GM23338 (cell line): ENCODE results near the gene UFSP1. TPM values are rescaled to one million over a fixed set of nuclear protein-coding genes. Genes with fewer than 3 reads are reported as not detected.

ENCODE experiments used
- ATAC-seq: fragments of 200-7000 bp; cut with Tn5 transposase; 3 replicates; pipeline ENCODE4 v1.9.1; 2020
- DNase-seq: peaks from one replicate; pipeline ENCODE4 v3.0.0-alpha.2; 2015; ENCODE audit warnings: low spot score
- H2AFZ ChIP-seq: fragments of 200-600 bp; sonication (generic); 2 replicates; pipeline ENCODE4 v1.8.0; 2016; ENCODE audit warnings: antibody characterized with exemption, mild to moderate bottlenecking, moderate library complexity
- H3F3A ChIP-seq: fragments of 200-600 bp; sonication (generic); replicated peaks from 2 replicates; pipeline ENCODE4 v1.8.0; 2017; ENCODE audit warnings: antibody characterized with exemption, mixed run types, low read depth
- H3K27ac ChIP-seq: fragments of 200-600 bp; sonication (generic); 2 replicates; pipeline ENCODE4 v1.6.1; 2016; ENCODE audit warnings: low read depth
- H3K27me3 ChIP-seq: fragments of 200-600 bp; sonication (generic); 2 replicates; pipeline ENCODE4 v1.8.0; 2016; ENCODE audit warnings: mild to moderate bottlenecking, mixed run types, moderate library complexity; ENCODE audit not compliant: insufficient read depth
- H3K36me3 ChIP-seq: fragments of 200-600 bp; sonication (generic); 2 replicates; pipeline ENCODE4 v1.8.0; 2016; ENCODE audit warnings: mild to moderate bottlenecking; ENCODE audit not compliant: insufficient read depth
- H3K4me1 ChIP-seq: fragments of 200-600 bp; sonication (generic); 2 replicates; pipeline ENCODE4 v1.8.0; 2016; ENCODE audit warnings: mild to moderate bottlenecking, moderate library complexity; ENCODE audit not compliant: insufficient read depth
- H3K4me2 ChIP-seq: fragments of 200-600 bp; sonication (generic); 2 replicates; pipeline ENCODE4 v1.7.1; 2017; ENCODE audit warnings: mixed run types
- H3K4me3 ChIP-seq: fragments of 200-600 bp; sonication (generic); 2 replicates; pipeline ENCODE4 v1.6.1; 2016; ENCODE audit warnings: mixed run types
- H3K79me2 ChIP-seq: fragments of 200-600 bp; sonication (generic); replicated peaks from 2 replicates; pipeline ENCODE4 v1.8.0; 2017; ENCODE audit warnings: mild to moderate bottlenecking; ENCODE audit not compliant: insufficient read depth
- H3K9me2 ChIP-seq: fragments of 200-600 bp; sonication (generic); 2 replicates; pipeline ENCODE4 v1.8.0; 2017; ENCODE audit not compliant: insufficient read depth
- H4K20me1 ChIP-seq: fragments of 200-600 bp; sonication (generic); replicated peaks from 2 replicates; pipeline ENCODE4 v1.8.0; 2017; ENCODE audit warnings: mild to moderate bottlenecking; ENCODE audit not compliant: insufficient read depth
- H3K27ac Mint-ChIP-seq: 2 replicates; pipeline ENCODE4 v1.8.0; 2020; ENCODE audit warnings: inconsistent platforms, mild to moderate bottlenecking, moderate library complexity, mixed read lengths
- H3K27me3 Mint-ChIP-seq: 3 replicates; pipeline ENCODE4 v1.8.0; 2022; ENCODE audit warnings: low read depth, mild to moderate bottlenecking, moderate library complexity, mixed read lengths, inconsistent platforms; ENCODE audit not compliant: insufficient read depth, poor library complexity
- H3K36me3 Mint-ChIP-seq: 3 replicates; pipeline ENCODE4 v1.8.0; 2021; ENCODE audit warnings: low read depth, mild to moderate bottlenecking, inconsistent platforms, moderate library complexity, mixed read lengths
- H3K4me1 Mint-ChIP-seq: 3 replicates; pipeline ENCODE4 v1.8.0; 2020; ENCODE audit warnings: mild to moderate bottlenecking, inconsistent platforms, mixed read lengths
- H3K4me3 Mint-ChIP-seq: 3 replicates; pipeline ENCODE4 v1.8.0; 2021; ENCODE audit warnings: moderate library complexity, mild to moderate bottlenecking, inconsistent platforms, mixed read lengths
- H3K9me3 Mint-ChIP-seq: 3 replicates; pipeline ENCODE4 v1.8.0; 2020; ENCODE audit warnings: moderate library complexity, mild to moderate bottlenecking, inconsistent platforms, mixed read lengths
- CREB1 ChIP-seq: fragments of 250-450 bp; sonication (Bioruptor Pico); IDR thresholded peaks from 2 replicates; pipeline ENCODE4 v1.5.0; 2020; ENCODE audit warnings: low read depth, mild to moderate bottlenecking, moderate library complexity
- CTCF ChIP-seq, 2 experiments: fragments of 200-600 bp in 1 of 2; sonication (generic) in 1 of 2; conservative IDR thresholded peaks; 2 replicates each; pipeline versions ENCODE4 v1.5.1 to v1.6.1; 2016 to 2017; ENCODE audit warnings: antibody characterized with exemption in 2 of 2, low read depth in 2 of 2, mild to moderate bottlenecking in 2 of 2, moderate library complexity in 1 of 2
- ETS1 ChIP-seq: IDR thresholded peaks from 2 replicates; pipeline ENCODE4 v1.6.1; 2016; ENCODE audit warnings: antibody characterized with exemption
- EZH2 ChIP-seq: fragments of 200-600 bp; sonication (generic); IDR thresholded peaks from one replicate; pipeline ENCODE4 v1.8.0; 2017; ENCODE audit warnings: antibody characterized with exemption, mild to moderate bottlenecking, low read depth; ENCODE audit not compliant: unreplicated experiment
- EZH2phosphoT487 ChIP-seq: fragments of 200-600 bp; sonication (generic); IDR thresholded peaks from one replicate; pipeline ENCODE4 v1.8.1; 2018; ENCODE audit warnings: antibody characterized with exemption; ENCODE audit not compliant: unreplicated experiment
- JUNB ChIP-seq: IDR thresholded peaks from one replicate; pipeline ENCODE4 v1.6.1; 2016; ENCODE audit warnings: antibody characterized with exemption; ENCODE audit not compliant: unreplicated experiment
- NANOG ChIP-seq: IDR thresholded peaks from 2 replicates; pipeline ENCODE4 v1.6.1; 2016; ENCODE audit warnings: antibody characterized with exemption, borderline replicate concordance
- POLR2AphosphoS5 ChIP-seq: IDR thresholded peaks from 2 replicates; pipeline ENCODE4 v1.6.1; 2016; ENCODE audit warnings: antibody characterized with exemption, low read depth
- REST ChIP-seq: IDR thresholded peaks from one replicate; pipeline ENCODE4 v1.6.1; 2018; ENCODE audit warnings: antibody characterized with exemption; ENCODE audit not compliant: unreplicated experiment
- STAT1 ChIP-seq: IDR thresholded peaks from one replicate; pipeline ENCODE4 v1.6.1; 2016; ENCODE audit warnings: antibody characterized with exemption; ENCODE audit not compliant: unreplicated experiment
- ZNF114 ChIP-seq: fragments of 250-450 bp; sonication (Bioruptor Pico); IDR thresholded peaks from 2 replicates; pipeline ENCODE4 v1.5.0; 2020; ENCODE audit warnings: mild to moderate bottlenecking, moderate library complexity
- ZNF331 ChIP-seq: fragments of 250-450 bp; sonication (Bioruptor Pico); IDR thresholded peaks from 2 replicates; pipeline ENCODE4 v1.5.0; 2020; ENCODE audit warnings: low read depth, mild to moderate bottlenecking, moderate library complexity
- ZNF462 ChIP-seq: fragments of 250-450 bp; sonication (Bioruptor Pico); IDR thresholded peaks from 2 replicates; pipeline ENCODE4 v1.5.0; 2020; ENCODE audit warnings: mild to moderate bottlenecking, moderate library complexity
- polyA plus RNA-seq: library from polyadenylated mRNA; unstranded; fragments of >200 nt; fragmentation: Nextera tagmentation; extraction: Ambion mirVana; gene quantifications from 2 replicates; pipeline ENCODE4 v1.2.1, GENCODE V29; 2016
- total RNA-seq: library from RNA; depleted of rRNA; stranded (reverse); fragments of >200 nt; shearing (Covaris generic); gene quantifications from 2 replicates; pipeline ENCODE4 v1.2.3, GENCODE V29; 2014

Gene UFSP1
- total and polyA plus RNA-seq, 2 experiments from 2014 or later = 2.0 to 11.8 TPM

- Histone ChIP-seq H3F3A (0 out of 2 replicates have a peak, but pooled peaks cover 3% of the 10 kb centered on the region), H3K79me2 (no peaks in the 10 kb centered on the region), H3K4me2 (no peak overlapping the region), H3K9me2 (no peaks in the 10 kb centered on the region), H3K4me1 (peaks cover 11% of the 10 kb centered on the region; the same call in 1 of the 2 replicates), H3K36me3 (no peaks in the 10 kb centered on the region; the same call in 1 of the 2 replicates), H3K4me3 (no peak overlapping the region), H2AFZ (no peak overlapping the region), H3K27me3 (no peaks in the 10 kb centered on the region), H3K27ac (no peak overlapping the region), H4K20me1 (no peaks in the 10 kb centered on the region)
- Mint-ChIP-seq H3K4me3 (no peak overlapping the region), H3K4me1 (peaks cover 15% of the 10 kb centered on the region), H3K36me3 (peaks cover 34% of the 10 kb centered on the region), H3K27ac (no peak overlapping the region), H3K27me3 (peaks cover 16% of the 10 kb centered on the region), H3K9me3 (peaks cover 51% of the 10 kb centered on the region)
- peak; percentile 50 for ATAC-seq
- DNase-seq = peak; percentile 51
- TF ChIP-seq NANOG (no peak), ZNF462 (CRISPR knock-in tag) (no peak), JUNB (no peak), REST (no peak), STAT1 (no peak), CREB1 (CRISPR knock-in tag) (no peak), EZH2phosphoT487 (no peak), ETS1 (no peak), ZNF114 (CRISPR knock-in tag) (no peak), ZNF331 (CRISPR knock-in tag) (no peak), EZH2 (no peak), CTCF (conservative IDR thresholded peaks at IDR 0.05; ENCODE audit: low read depth in 2 of 2) (no peak), POLR2AphosphoS5 (no peak)
Measured at GRCh38 chr7:100933734-100934133, 44.2 kb upstream of the UFSP1 start.
